DMS79 treated with DMSO at 0.1 percent for 48 hours (cell line): ENCODE data around the gene NOX4.
"Not testable (repeated sequence)": the region's sequence is repeated elsewhere in the genome, so short reads cannot be mapped to it uniquely, and the experiment has no call there.

ENCODE experiments used
- DNase-seq: peaks from one replicate; lab custom pipeline; 2025; lab: John Stamatoyannopoulos, UW

The NOX4 gene

DNA sequence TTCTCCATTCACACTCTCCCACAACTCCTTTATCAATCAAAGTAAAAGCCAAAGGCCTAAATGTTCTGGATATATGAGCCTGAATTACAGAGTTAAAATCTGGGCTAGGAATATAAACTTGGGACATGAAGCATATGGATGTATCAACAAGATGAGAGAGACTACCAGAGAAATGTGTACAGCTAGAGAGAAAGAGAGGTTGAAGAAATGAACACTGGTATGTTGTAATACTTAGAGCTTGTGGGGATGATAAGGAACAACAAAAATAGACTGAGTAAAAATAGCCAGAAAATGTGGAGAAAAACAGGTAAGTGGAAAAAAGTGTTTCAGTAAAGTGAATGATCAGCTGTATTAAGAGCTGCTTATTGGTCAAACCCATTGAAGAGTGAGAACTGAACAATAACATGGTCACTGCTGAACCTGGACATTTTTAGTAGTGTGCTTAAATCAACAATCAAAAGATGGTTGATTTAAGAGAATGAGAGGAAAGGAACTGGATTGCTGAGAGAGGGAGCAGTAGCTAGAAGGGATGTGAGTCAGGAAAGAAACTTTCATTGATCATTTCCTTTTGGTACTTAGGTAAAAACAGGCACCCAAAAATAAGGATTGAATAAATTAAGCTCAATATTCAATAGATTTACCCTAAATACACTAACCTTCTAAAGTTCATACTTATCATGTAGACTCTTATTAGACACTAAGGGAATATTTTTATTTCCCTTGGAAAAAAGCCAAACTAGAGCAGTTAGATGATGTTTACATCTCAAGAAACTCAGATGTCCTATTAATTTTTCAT is 111.0 kb downstream of the NOX4 start:
- DNase-seq = not testable (repeated sequence)

DNA sequence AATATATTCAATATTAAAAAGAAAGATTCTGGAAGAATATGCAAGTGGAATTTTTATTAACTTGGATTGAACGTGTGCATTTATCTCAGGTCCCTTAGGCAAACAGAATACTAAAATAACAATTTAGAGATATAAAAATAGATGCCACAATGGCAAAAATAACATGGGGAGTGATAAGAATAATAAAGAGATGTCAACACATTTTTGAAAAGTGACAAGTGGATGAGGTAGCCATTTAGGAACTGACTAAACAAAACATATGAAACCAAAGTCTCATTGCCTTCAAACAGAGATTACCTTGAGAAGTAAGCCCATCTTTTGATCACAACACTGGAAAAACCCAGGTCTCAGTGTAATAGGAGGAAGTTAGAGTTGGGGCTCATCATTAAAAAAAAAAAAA is 112.2 kb downstream of the NOX4 start:
- DNase-seq = not testable (repeated sequence)

DNA sequence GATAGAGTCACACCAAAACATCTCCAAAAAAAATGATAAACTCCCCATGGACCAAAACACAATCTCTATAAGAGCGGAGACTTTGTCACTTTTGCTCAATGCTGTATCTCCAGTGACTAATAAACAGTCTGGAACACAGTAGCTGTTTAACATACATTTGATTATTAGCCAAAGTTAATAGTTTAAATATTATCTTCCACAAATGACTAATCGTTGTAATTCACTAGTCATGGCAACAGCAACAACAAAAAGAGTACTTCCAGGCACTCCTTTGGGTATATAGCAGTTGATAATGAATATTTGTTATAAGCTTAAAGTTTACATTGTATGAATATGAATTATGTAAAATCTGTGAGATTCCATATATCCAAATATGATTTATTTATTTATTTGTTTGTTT is 121.8 kb downstream of the NOX4 start:
- DNase-seq = not testable (repeated sequence)

DNA sequence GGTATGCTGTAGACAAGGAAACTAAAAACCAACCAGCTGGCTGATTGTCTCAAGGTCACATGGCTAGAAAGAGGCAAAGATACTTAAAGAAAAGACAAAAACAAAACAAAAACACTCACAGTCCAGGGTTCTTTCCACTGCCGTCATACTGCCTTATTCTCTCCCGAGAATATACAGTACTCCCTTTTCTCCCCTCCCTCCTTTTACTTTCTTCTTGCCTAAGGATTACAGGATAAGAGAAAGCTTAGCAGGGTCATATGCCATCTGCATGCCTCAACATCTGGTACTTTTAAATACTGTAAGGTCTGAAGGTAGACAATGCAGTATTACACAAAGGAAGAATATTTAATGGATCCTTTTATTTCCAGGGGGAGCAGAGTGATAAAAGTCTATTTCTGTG is 126.3 kb downstream of the NOX4 start:
- DNase-seq = not testable (repeated sequence)

DNA sequence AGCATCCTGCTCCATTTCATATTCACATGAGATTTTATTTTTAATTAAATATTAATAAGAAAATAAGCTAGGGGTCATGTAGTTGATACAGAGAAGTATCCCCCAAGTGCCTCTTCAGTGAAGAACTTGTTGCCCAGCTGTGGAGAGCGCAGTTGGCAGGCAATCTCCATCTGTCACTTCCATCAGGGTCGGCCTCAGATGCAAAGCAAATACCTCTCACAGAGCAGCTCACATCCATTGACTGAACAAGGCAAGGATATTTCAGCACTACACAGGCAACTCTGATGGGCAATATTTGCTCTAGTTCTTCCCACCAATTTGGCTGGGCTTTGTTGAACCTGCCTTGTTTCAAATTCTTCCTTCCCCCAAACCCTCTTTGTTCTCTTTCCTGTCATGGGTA is 129.4 kb downstream of the NOX4 start:
- DNase-seq = no peak

DNA sequence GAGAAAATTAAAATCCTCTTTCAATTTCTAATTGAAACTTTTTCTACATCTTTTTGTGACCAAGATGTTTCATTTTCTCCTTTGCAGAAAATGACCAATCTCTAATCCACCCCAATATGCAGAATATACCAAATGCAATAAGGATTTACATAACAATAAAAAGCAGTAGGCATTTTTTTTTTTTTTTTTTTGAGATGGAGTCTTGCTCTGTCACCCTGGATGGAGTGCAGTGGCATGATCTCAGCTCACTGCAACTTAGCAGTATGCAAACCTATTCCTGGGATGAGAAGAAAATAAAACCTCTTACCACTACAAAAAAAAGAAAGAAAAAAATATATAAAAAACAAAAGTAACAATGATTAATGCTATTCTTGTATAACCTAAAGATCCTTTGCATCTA is 132.0 kb downstream of the NOX4 start:
- DNase-seq = not testable (repeated sequence)

DNA sequence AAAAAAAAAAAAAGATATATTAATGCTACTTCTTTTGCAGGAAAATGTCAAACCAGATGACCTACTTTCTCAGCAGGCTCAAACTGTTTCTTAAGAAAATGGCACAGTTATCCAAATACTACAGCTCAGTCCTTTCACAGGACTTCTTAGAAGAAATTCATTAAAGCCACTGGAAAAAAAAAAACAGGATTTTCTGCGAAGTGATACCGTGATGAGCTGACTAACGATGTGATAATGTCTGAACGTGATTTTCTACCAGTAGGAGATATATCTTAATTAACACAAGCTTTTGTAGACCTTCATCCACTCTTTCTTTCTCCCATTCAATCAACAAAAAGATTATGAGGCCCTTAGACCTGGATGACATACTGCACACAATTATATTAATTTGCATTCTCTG is 132.4 kb downstream of the NOX4 start:
- no peak for DNase-seq

DNA sequence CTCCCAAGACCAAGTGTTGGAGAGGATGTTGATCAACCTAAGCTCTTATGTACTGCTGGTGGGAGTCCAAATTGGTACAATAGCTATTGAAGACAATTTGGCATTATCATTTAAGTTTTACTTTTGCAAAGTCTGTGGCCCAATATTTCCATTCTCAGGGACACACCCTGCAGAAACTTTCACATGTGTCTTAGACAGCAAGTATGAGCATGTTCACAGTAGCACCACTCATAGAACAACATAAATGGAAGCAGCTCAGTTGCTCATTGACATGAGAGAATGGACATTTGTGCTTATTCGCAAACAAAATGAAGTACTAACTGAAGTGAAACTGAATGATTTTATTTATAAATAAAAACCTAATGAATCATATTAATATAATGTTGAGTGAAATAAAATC is 135.5 kb downstream of the NOX4 start:
- DNase-seq = no peak

DNA sequence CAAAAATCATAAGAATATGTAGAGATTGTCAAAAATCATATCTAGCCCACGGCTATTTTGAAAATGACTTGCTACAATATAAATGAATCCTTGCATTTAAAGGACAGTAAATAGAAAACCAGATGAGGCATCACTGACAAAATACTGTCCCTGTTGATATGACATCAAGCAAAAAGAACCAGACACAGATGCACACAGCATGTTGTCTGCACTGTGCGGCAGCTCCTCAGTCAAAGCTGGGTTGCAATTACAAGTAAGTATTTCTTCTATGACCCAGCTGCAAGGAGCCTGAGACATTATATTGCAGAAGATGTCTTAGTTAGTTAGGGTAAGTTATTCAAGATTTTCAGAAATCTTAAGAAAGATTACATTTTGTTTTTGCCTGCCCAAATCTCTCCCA is 136.7 kb downstream of the NOX4 start:
- DNase-seq = not testable (repeated sequence)

DNA sequence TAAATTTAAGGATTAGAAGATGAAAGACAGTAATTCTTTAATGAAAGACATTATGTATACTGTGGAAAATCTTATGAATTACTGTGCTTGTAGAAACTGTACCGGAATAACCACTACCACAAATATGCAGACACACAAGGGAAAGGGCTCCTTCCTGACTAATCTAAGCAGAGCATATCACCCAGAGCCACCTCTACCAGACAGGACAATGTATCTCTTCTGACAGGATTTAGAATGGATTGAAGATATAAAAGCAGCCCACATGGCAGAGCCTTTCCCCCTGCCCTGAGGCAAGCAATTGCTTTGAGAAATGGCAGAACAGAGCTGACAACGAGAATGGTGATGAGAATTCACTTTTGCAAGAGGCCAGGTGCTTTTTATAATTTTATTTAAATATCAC is 144.1 kb downstream of the NOX4 start:
- no peak for DNase-seq

DNA sequence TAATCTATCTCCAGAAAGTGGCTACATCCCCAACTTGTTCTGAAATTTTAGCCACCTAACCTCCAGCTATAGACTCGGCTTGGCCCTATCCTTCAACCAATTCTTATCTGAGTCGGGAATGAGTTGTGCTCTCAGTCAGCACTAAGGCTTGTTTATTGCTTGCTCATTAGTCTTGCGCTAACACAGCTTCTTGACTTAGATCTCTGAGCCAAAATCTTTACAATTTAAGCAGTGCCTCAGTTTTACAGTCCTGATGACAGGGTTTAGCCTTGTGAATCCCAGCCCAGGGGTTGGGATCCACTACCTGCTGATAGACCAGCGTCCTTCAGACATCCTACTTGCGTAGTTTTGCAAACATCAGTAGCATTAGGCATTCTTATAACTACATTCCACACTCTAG is 144.6 kb downstream of the NOX4 start:
- DNase-seq = no peak

DNA sequence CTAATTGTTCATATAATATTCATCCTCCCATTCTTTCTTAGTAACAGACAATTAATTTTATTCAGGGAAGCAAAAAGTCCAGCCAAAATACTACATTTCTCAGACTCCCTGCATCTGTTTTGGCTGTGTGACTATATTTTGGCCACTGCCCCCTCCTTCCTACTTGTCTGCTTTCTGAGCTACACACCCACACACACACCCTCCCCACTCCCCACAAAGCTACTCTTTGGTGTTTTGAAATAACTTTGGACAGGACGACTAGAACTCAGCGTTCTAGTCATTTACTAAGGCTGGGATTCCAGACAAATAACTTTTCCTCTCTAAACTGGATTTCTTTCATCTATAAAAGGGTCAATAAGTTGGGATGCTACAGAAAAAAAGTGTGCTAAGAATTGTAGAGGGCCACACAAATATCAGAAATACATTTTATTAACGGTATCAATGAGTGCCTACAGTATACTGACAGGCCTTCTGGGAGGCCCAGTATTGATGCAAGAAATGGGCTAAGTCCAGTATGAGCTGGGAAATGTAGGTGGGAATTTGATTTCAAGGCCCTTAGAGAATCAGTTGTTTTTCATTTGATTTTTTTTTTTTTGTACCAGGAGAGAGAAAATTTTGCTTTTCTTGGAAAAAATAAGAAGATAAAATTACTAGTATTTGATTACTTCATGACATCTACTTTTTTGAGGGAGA is 148.1 kb downstream of the NOX4 start:
- not testable (repeated sequence) for DNase-seq

DNA sequence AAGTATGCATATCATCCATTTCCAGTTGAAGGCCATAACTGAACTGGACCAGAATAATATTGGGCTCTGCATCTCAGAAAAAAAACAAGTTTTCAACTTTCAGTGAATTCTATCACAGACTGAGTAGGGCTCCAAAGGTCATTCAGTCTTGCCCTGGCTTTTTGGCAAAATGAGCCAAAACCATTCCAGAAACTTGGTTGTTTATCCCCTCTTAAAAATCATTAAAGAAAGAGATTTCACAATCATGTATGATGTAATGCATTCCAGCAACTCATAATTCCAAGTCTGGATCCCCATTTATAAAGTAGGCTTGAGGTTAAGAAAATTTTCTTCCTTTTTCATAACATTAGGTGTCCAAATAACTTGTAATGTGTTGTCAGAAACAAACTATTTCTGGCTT is 150.7 kb downstream of the NOX4 start:
- not testable (repeated sequence) for DNase-seq

DNA sequence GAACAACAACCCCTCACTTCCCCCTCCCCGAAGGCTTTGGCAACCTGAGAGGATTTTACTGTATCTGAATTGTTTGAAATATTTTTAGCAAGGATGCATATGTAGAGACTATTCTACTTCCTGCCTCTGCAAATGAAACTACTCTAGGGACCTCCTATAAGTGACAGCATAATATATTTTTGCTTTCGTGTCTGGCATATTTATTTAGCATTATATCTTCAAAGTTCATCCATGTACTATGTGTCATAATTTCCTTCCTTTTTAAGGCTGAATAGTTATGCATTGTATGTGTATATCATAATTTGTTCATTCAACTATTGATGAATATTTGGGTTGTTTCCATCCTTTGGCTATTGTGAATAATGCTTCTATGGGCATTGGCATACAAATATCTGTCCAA is 153.1 kb downstream of the NOX4 start:
- DNase-seq = not testable (repeated sequence)

DNA sequence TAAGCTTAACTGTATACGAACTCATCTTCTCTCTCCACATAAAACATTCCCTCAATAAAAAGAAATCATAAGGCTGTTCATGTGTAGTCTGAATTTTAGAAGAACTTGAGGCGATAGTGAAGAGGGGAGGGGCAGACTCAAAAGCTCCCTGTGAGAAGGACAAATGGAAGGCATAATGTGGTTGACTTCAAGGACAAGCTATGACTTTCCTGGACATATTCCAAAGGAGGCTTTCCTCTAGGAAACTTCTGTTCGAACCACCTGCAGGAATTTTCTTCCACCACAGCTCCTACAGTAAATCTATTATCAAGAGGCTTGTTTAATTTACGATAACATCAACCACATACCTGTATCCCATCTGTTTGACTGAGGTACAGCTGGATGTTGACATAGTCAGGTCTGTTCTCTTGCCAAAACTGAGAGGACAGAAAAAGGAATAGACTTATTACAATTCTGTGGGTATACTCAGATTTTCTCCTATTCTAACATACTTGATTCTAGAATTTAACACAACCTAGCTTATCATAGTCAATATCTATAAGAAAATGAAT is 154.0 kb downstream of the NOX4 start:
- DNase-seq = not testable (repeated sequence)

DNA sequence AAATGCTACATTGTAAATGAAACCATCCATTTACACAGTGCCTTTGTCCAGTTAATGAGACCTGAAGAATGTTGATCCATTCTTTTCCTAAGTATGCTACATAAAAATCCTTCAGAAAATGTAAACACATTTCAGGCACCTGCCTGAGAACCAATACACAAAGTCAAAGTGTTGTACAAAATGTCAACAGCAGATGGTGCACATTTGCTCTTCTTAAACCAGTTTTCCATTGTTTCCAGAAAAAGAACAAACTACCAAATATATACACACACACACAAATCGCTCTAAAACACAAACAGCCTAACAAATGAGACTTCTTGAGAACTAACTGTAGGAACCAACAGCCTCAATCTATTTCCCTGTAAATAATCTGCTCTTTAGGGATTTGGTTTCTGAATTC is 157.5 kb downstream of the NOX4 start:
- not testable (repeated sequence) for DNase-seq

DNA sequence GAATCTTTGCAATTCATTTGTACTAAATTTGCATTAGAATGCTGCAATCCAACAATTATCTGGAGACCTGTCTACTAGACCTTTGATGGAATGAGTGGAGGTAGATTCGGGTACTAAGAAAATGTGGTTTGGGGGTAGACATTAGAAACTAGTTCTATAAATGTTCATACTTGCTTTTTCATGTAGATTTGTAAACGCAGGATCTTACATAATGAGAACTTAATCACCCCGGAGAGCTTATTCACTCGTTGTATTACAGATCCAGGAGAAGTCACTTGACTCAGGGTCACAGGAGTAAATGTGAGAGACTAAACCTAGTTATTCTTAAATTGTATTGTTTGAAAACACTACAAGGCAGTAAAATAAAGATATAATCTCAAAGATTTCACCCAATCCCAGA is 159.2 kb downstream of the NOX4 start:
- DNase-seq = not testable (repeated sequence)

DNA sequence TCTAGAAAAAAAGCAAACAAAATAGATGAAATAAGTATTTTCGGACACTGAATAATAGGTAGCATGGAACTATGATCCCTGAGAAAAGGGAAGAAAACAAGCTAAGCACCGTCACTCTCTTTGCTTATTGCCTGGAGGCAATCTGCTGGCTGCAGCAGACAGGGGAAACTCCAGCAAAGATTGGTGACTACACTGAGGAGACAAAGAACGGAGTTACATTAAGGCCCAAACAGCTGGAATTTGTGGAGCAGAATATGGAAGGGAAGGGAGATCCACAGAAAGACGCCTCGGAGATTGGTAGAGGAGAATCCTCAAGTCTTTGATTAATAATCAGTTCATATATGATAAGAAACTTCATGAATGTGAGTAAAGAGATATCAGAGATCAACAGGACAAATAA is 163.3 kb downstream of the NOX4 start:
- no peak for DNase-seq

DNA sequence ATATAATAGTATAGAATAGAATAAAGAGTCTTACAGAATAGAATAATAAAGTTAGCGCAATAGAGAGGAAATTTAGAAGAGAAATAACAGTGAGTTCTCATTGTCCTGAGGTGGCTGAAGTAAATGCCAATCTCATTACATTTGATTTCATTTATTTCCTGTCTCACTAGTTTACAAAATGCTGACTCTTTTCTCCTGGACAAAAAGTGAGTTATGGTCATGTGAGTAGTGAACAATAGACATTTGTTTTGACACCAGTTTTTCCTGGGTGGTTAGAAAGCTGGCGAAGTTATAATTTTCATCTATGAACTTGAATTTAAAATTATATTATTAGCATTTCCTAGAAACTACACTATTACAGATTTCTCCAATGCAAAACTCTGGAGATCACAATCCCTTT is 169.8 kb downstream of the NOX4 start:
- DNase-seq = no peak

DNA sequence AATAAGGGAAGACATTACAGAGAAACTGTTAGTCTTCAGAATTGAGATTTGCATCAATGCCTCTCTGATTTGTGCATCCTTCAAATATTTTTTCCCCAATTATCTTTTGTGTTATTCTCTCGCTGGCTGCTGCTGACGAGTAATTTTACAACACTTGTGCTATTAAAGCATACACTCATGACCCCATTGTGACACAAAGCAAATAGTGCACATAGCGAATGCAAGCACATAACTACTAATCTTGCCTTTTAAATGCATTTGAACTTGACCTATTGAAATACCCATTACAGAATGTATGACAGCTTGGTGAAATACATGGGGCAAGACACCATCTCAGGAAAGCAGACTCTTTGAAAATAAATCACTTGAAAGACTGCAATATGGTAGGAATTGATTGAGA is 180.6 kb downstream of the NOX4 start:
- not testable (repeated sequence) for DNase-seq

DNA sequence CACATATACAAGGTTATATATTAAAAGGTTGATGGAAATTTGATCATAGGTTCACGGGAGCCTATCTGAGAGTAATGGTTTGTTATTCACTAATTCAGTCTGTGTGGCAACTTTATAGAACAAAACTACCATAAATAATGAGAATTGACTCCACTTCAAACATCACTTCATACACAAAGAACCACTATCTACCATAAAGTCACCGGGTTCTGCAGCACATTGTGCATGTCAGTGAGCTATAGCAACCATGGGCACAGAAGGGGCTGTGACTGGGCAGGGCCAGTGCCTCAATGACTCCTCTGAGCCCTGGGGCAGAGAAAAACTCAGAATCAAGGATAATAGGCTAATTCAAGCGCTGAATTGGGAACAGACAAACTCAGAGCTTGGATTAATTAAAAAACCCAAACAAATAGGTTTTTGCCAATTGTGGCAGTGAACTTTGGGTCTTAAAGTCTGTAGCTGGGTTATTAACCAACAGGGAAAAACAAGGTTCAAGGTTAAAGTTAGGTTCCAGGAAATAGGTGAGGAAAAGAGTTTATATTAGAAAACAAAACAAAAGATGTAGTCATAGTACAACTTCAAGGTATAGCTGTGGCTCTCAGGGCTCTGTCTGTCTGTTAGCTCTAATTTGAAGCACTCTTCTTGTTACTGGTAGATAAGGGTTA is 181.7 kb downstream of the NOX4 start:
- not testable (repeated sequence) for DNase-seq

DNA sequence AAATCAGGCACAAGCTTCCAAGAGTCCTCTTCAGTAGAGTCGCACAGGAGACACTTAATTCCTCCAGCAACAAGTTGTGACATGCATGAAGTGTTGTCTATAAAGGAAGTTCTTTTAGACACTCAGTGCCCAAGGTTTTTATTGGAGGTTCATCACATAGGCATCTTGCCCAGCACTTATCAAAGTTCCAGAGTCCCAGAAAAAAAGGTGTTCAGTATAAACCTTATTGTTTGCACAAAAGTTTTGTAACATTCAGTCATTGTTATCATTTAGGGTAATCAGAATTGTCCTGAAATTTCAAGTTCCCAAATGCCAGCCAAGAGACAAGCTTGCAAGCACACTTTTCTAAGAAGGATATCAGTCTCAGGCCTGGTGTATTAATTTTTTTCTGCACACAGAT is 182.9 kb downstream of the NOX4 start:
- DNase-seq = not testable (repeated sequence)

DNA sequence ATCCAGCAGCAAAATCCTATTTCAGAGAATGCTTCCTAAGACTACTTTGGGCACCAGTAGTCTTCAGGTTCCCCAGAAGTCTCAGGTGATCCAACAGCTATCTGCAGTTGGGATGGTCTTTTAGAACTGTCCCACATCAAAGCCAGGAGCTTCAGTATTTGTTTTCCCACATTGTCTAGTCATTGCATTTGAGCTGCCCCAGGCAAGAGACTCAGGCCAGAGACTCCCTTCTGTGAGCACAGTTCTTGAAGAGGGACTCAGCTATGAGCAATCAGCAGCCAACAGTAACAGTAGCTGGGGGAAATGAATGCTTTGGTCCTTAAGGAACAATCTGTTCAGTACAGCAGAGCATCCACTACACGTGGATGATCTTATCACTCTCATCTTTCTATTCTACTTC is 188.1 kb downstream of the NOX4 start:
- not testable (repeated sequence) for DNase-seq
